ENCODE results near the gene DLGAP1. TPM values are rescaled to one million over a fixed set of nuclear protein-coding genes. Genes with fewer than 3 reads are reported as not detected.

Gene DLGAP1
- total and polyA plus RNA-seq, 10 of the 15 experiments (the other 5 are each of a cell fraction or from before 2014, with no cell fraction given) = 0.23 to 27.6 (median 1.9) TPM

GRCh38 chr18:4020026-4020425 is 435.1 kb downstream of the DLGAP1 start:
- ChIA-PET CTCF (interaction anchor here (1.0 to 1.2 kb wide), 2 partner anchors 25 to 117 kb away, joined by 3 read pairs; no protein-coding TSS in a partner anchor), RAD21 (ENCODE audit: unreplicated experiment) (no interaction called here), SMC1A (ENCODE audit: uncharacterized antibody, unreplicated experiment) (interaction anchor here (0.7 kb wide), 1 partner anchor 18 kb away, joined by 3 read pairs; no protein-coding TSS in a partner anchor), POLR2A (no interaction called here)
- H3K27me3 ChIP-seq (replicated peaks in 1 of 2; ENCODE audit: control insufficient read depth in 2 of 2, insufficient read depth in 2 of 2, low read length in 1 of 2) = no peaks in the 10 kb centered on the region
- intact Hi-C loops (cut with micrococcal nuclease; ENCODE audit: unreplicated experiment) (no loop called here), in situ Hi-C loops (cut with MboI) (no loop called here)
- H3K4me2 ChIP-seq (ENCODE audit: control insufficient read depth, insufficient read depth) = no peak overlapping the region
- no peak for TF ChIP-seq EGR1 (IDR thresholded peaks at IDR 0.05; ENCODE audit: borderline replicate concordance in 1 of 2, low read depth in 2 of 2, low read length in 2 of 2)
- no peak for TF ChIP-seq MXI1 (IDR thresholded peaks at IDR 0.05; ENCODE audit: low read depth, low read length)
- TF ChIP-seq ZNF622 (IDR thresholded peaks at IDR 0.05) = no peak
- TF ChIP-seq, protein P1, sequence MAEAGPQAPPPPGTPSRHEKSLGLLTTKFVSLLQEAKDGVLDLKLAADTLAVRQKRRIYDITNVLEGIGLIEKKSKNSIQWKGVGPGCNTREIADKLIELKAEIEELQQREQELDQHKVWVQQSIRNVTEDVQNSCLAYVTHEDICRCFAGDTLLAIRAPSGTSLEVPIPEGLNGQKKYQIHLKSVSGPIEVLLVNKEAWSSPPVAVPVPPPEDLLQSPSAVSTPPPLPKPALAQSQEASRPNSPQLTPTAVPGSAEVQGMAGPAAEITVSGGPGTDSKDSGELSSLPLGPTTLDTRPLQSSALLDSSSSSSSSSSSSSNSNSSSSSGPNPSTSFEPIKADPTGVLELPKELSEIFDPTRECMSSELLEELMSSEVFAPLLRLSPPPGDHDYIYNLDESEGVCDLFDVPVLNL (IDR thresholded peaks at IDR 0.05; ENCODE audit: low read depth, low read length) = no peak
- TF ChIP-seq ZZZ3 (IDR thresholded peaks at IDR 0.05; ENCODE audit: control insufficient read depth, insufficient read length, low read depth) = no peak
- no peak for TF ChIP-seq KLF5 (IDR thresholded peaks at IDR 0.05; ENCODE audit: partially characterized antibody)
- TF ChIP-seq, protein P2, sequence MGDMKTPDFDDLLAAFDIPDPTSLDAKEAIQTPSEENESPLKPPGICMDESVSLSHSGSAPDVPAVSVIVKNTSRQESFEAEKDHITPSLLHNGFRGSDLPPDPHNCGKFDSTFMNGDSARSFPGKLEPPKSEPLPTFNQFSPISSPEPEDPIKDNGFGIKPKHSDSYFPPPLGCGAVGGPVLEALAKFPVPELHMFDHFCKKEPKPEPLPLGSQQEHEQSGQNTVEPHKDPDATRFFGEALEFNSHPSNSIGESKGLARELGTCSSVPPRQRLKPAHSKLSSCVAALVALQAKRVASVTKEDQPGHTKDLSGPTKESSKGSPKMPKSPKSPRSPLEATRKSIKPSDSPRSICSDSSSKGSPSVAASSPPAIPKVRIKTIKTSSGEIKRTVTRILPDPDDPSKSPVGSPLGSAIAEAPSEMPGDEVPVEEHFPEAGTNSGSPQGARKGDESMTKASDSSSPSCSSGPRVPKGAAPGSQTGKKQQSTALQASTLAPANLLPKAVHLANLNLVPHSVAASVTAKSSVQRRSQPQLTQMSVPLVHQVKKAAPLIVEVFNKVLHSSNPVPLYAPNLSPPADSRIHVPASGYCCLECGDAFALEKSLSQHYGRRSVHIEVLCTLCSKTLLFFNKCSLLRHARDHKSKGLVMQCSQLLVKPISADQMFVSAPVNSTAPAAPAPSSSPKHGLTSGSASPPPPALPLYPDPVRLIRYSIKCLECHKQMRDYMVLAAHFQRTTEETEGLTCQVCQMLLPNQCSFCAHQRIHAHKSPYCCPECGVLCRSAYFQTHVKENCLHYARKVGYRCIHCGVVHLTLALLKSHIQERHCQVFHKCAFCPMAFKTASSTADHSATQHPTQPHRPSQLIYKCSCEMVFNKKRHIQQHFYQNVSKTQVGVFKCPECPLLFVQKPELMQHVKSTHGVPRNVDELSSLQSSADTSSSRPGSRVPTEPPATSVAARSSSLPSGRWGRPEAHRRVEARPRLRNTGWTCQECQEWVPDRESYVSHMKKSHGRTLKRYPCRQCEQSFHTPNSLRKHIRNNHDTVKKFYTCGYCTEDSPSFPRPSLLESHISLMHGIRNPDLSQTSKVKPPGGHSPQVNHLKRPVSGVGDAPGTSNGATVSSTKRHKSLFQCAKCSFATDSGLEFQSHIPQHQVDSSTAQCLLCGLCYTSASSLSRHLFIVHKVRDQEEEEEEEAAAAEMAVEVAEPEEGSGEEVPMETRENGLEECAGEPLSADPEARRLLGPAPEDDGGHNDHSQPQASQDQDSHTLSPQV (IDR thresholded peaks at IDR 0.05) = no peak
- TF ChIP-seq SIN3A (IDR thresholded peaks at IDR 0.05; ENCODE audit: low read depth, low read length) = no peak
- no peak for TF ChIP-seq SMAD1 (IDR thresholded peaks at IDR 0.05; ENCODE audit: low read depth, partially characterized antibody)
- no peak for TF ChIP-seq WRNIP1 (IDR thresholded peaks at IDR 0.05; ENCODE audit: borderline replicate concordance, low read depth, low read length)
- TF ChIP-seq SUZ12 (IDR thresholded peaks at IDR 0.05; ENCODE audit: unreplicated experiment) = no peak
- no peak for TF ChIP-seq FOXM1 (IDR thresholded peaks at IDR 0.05; ENCODE audit: low read depth, low read length)
- H3K9ac ChIP-seq (ENCODE audit: control insufficient read depth, insufficient read depth, low read length) = no peak overlapping the region
- no peak overlapping the region for H2AFZ ChIP-seq (ENCODE audit: control insufficient read depth, low read depth, low read length)
- 37% methylated on average over 5 of the region's 5 CpGs for whole genome bisulfite sequencing (ENCODE audit: insufficient coverage, insufficient replicate concordance, low lambda C conversion rate, missing lambda C conversion rate)
- no peak overlapping the region for H3K4me3 ChIP-seq
- no peak for FAIRE-seq
- no peak for DNase-seq (ENCODE audit: low read depth, low spot score)
- BruUV-seq (replicated peaks) = no TSS peak
- H3K9me3 ChIP-seq (replicated peaks; ENCODE audit: control insufficient read depth, insufficient read depth, low read length) = no peaks in the 10 kb centered on the region; the same call in 2 of the 3 replicates
- ATAC-seq = no peak
- no peaks in the 10 kb centered on the region for H3K79me2 ChIP-seq (ENCODE audit: control insufficient read depth, insufficient read depth, low read length)
- H3K36me3 ChIP-seq (ENCODE audit: control insufficient read depth in 2 of 2, insufficient read depth in 2 of 2, low read length in 1 of 2) = peaks cover 0 to 1% of the 10 kb centered on the region in 2 experiments; a peak in 1 of 4 replicates
- H4K20me1 ChIP-seq (ENCODE audit: control insufficient read depth, insufficient read depth) = no peaks in the 10 kb centered on the region
- no peaks in the 10 kb centered on the region for H3K4me1 ChIP-seq (ENCODE audit: control insufficient read depth, insufficient read depth, low read length)
- H3K27ac ChIP-seq (ENCODE audit: control insufficient read depth, insufficient read depth) = no peak overlapping the region
